H9 (cell line): ENCODE measurements around the gene LHX4. TPM values are rescaled to one million over a fixed set of nuclear protein-coding genes. Genes with fewer than 3 reads are reported as not detected.
A peak's percentile ranks its signal among the peaks of the same experiment; 100 is the strongest.

Experiments used
- DNase-seq: peaks from one replicate; pipeline ENCODE4 v3.0.0-alpha.2; 2017
- H2AFZ ChIP-seq: one replicate; pipeline ENCODE4 v1.6.1; 2013; ENCODE audit warnings: mild to moderate bottlenecking, low read length, control low read depth, moderate library complexity
- H2AK5ac ChIP-seq: 2 replicates; pipeline ENCODE4 v1.6.1; 2013; ENCODE audit warnings: low read length, control low read depth, mixed read lengths; ENCODE audit not compliant: insufficient read length
- H2BK120ac ChIP-seq: one replicate; pipeline ENCODE4 v1.6.1; 2013; ENCODE audit warnings: low read depth, mild to moderate bottlenecking, low read length, control low read depth, inconsistent platforms; ENCODE audit not compliant: poor library complexity, severe bottlenecking
- H2BK12ac ChIP-seq: 2 replicates; pipeline ENCODE4 v1.6.1; 2013; ENCODE audit warnings: low read length, control low read depth, mixed read lengths, low read depth; ENCODE audit not compliant: insufficient read length
- H2BK15ac ChIP-seq: 2 replicates; pipeline ENCODE4 v1.6.1; 2013; ENCODE audit warnings: low read depth, low read length, control low read depth
- H2BK20ac ChIP-seq: one replicate; pipeline ENCODE4 v1.6.1; 2013; ENCODE audit warnings: low read depth, mild to moderate bottlenecking, low read length, control low read depth, inconsistent platforms; ENCODE audit not compliant: poor library complexity, severe bottlenecking
- H2BK5ac ChIP-seq: 2 replicates; pipeline ENCODE4 v1.6.1; 2013; ENCODE audit warnings: low read length, control low read depth, mixed read lengths; ENCODE audit not compliant: insufficient read length
- H3K14ac ChIP-seq: 2 replicates; pipeline ENCODE4 v1.6.1; 2013; ENCODE audit warnings: low read length, control low read depth; ENCODE audit not compliant: insufficient read depth
- H3K18ac ChIP-seq: 2 replicates; pipeline ENCODE4 v1.6.1; 2013; ENCODE audit warnings: low read depth, mild to moderate bottlenecking, mixed read lengths, low read length, control low read depth; ENCODE audit not compliant: insufficient read length
- H3K23ac ChIP-seq: 2 replicates; pipeline ENCODE4 v1.6.1; 2013; ENCODE audit warnings: low read length, control low read depth, mixed read lengths, low read depth; ENCODE audit not compliant: insufficient read length
- H3K23me2 ChIP-seq: 2 replicates; pipeline ENCODE4 v1.6.1; 2013; ENCODE audit warnings: low read depth, mild to moderate bottlenecking, mixed read lengths, low read length, control low read depth; ENCODE audit not compliant: insufficient read length, poor library complexity, severe bottlenecking
- H3K27ac ChIP-seq: 2 replicates; pipeline ENCODE4 v1.5.1; 2013; ENCODE audit warnings: low read length, control low read depth, mixed read lengths, low read depth; ENCODE audit not compliant: insufficient read length
- H3K27me3 ChIP-seq: 2 replicates; pipeline ENCODE4 v1.6.1; 2013; ENCODE audit warnings: low read length, control low read depth, inconsistent platforms; ENCODE audit not compliant: insufficient read depth
- H3K4ac ChIP-seq: 2 replicates; pipeline ENCODE4 v1.6.1; 2013; ENCODE audit warnings: low read depth, mild to moderate bottlenecking, control low read depth, inconsistent platforms, low read length, moderate library complexity
- H3K4me1 ChIP-seq: 2 replicates; pipeline ENCODE4 v1.6.1; 2013; ENCODE audit warnings: low read length, control low read depth, inconsistent platforms; ENCODE audit not compliant: insufficient read depth
- H3K4me2 ChIP-seq: 2 replicates; pipeline ENCODE4 v1.6.1; 2013; ENCODE audit warnings: low read length, control low read depth, mixed read lengths; ENCODE audit not compliant: insufficient read length, insufficient read depth
- H3K56ac ChIP-seq: 2 replicates; pipeline ENCODE4 v1.6.1; 2013; ENCODE audit warnings: low read depth, mild to moderate bottlenecking, mixed read lengths, low read length, control low read depth; ENCODE audit not compliant: insufficient read length
- H3K79me1 ChIP-seq: 2 replicates; pipeline ENCODE4 v1.6.1; 2013; ENCODE audit warnings: low read depth, mild to moderate bottlenecking, moderate library complexity, low read length, control low read depth, inconsistent platforms; ENCODE audit not compliant: insufficient read depth, poor library complexity, severe bottlenecking
- H3K79me2 ChIP-seq: 2 replicates; pipeline ENCODE4 v1.6.1; 2013; ENCODE audit warnings: low read length, control low read depth, inconsistent platforms; ENCODE audit not compliant: insufficient read depth
- H3K9ac ChIP-seq: 2 replicates; pipeline ENCODE4 v1.6.1; 2013; ENCODE audit warnings: low read length, control low read depth, mixed read lengths; ENCODE audit not compliant: insufficient read length; ENCODE audit errors: extremely low read depth
- H3K9me3 ChIP-seq: one replicate; pipeline ENCODE4 v1.6.1; 2013; ENCODE audit warnings: low read depth, low read length, inconsistent platforms; ENCODE audit not compliant: control insufficient read depth
- H3T11ph ChIP-seq: one replicate; pipeline ENCODE4 v1.6.1; 2013; ENCODE audit warnings: mild to moderate bottlenecking, low read length, control low read depth, inconsistent platforms
- H4K20me1 ChIP-seq: one replicate; pipeline ENCODE4 v1.6.1; 2013; ENCODE audit not compliant: control insufficient read depth, insufficient read length, insufficient read depth
- H4K5ac ChIP-seq: 2 replicates; pipeline ENCODE4 v1.6.1; 2013; ENCODE audit warnings: low read depth, mild to moderate bottlenecking, mixed read lengths, low read length, control low read depth; ENCODE audit not compliant: insufficient read length
- H4K8ac ChIP-seq: replicated peaks from 2 replicates; pipeline ENCODE4 v1.6.1; 2013; ENCODE audit warnings: low read length, control low read depth, mixed read lengths, low read depth; ENCODE audit not compliant: insufficient read length
- H4K91ac ChIP-seq: 2 replicates; pipeline ENCODE4 v1.6.1; 2013; ENCODE audit warnings: low read depth, mild to moderate bottlenecking, moderate library complexity, mixed read lengths, low read length, control low read depth; ENCODE audit not compliant: insufficient read length
- H3K27ac Mint-ChIP-seq, 3 experiments: 2 replicates in 2 of 3; 3 replicates in 1 of 3; pipeline ENCODE4 v1.8.0; 2020 to 2021; ENCODE audit warnings: mixed read lengths in 3 of 3, mild to moderate bottlenecking in 1 of 3, moderate library complexity in 1 of 3
- H3K27me3 Mint-ChIP-seq: 2 replicates; pipeline ENCODE4 v1.8.0; 2021; ENCODE audit warnings: low read depth, mild to moderate bottlenecking, moderate library complexity, mixed read lengths
- H3K36me3 Mint-ChIP-seq, 3 experiments: 2 replicates in 2 of 3; 3 replicates in 1 of 3; pipeline ENCODE4 v1.8.0; 2020 to 2021; ENCODE audit warnings: low read depth in 3 of 3, mixed read lengths in 3 of 3; ENCODE audit not compliant: insufficient read depth in 1 of 3
- H3K4me1 Mint-ChIP-seq, 2 experiments: 2 replicates each; pipeline ENCODE4 v1.8.0; 2020; ENCODE audit warnings: mixed read lengths in 2 of 2
- H3K4me3 Mint-ChIP-seq, 2 experiments: 2 replicates in 1 of 2; 3 replicates in 1 of 2; pipeline ENCODE4 v1.8.0; 2020 to 2021; ENCODE audit warnings: mild to moderate bottlenecking in 2 of 2, mixed read lengths in 2 of 2, moderate library complexity in 1 of 2
- H3K9me3 Mint-ChIP-seq, 2 experiments: 2 replicates in 1 of 2; 3 replicates in 1 of 2; pipeline ENCODE4 v1.8.0; 2020; ENCODE audit warnings: mild to moderate bottlenecking in 2 of 2, mixed read lengths in 2 of 2, moderate library complexity in 1 of 2
- CTCF ChIP-seq: fragments of 200-600 bp; sonication (generic); conservative IDR thresholded peaks from 3 replicates; pipeline ENCODE4 v1.8.0; 2021; ENCODE audit warnings: antibody characterized with exemption, mild to moderate bottlenecking
- WGBS: extraction: QIAGEN DNeasy Blood & Tissue Kit; methylation state at CpG from one replicate; pipeline ENCODE4 v1.1.7; 2013; ENCODE audit warnings: missing lambda C conversion rate, low lambda C conversion rate, mixed read lengths; ENCODE audit not compliant: insufficient read length; ENCODE audit errors: extremely low coverage; 5-methylcytosine and 5-hydroxymethylcytosine counted together
- total RNA-seq: library from RNA; stranded (reverse); gene quantifications from 2 replicates; pipeline ENCODE4 v1.2.1, GENCODE V29; 2021

Gene LHX4
- total RNA-seq, 1 experiment from 2014 or later = 1.9 TPM

GRCh38 chr1:180267211-180267561, 37.1 kb downstream of the LHX4 start:
- no peaks in the 10 kb centered on the region for H3K79me2 ChIP-seq
- no peak overlapping the region for H2BK5ac ChIP-seq
- Mint-ChIP-seq H3K4me1 (peaks cover 60 to 72% of the 10 kb centered on the region in 2 experiments), H3K9me3 (no peaks in the 10 kb centered on the region), H3K27me3 (peaks cover 8% of the 10 kb centered on the region), H3K4me3 (no peak overlapping the region), H3K27ac (no peak overlapping the region), H3K36me3 (peaks cover 0 to 5% (median 5%) of the 10 kb centered on the region in 3 experiments; a peak in 3 of 7 replicates)
- no peak overlapping the region for H4K91ac ChIP-seq
- H3K4me2 ChIP-seq = no peak overlapping the region
- no peak overlapping the region for H2BK120ac ChIP-seq
- H3K18ac ChIP-seq = no peak overlapping the region
- DNase-seq = peak; percentile 24
- H4K5ac ChIP-seq = no peak overlapping the region
- H3K79me1 ChIP-seq = no peaks in the 10 kb centered on the region
- no peak overlapping the region for H2BK12ac ChIP-seq
- H3K4me1 ChIP-seq = peaks cover 8% of the 10 kb centered on the region; the same call in 1 of the 2 replicates
- no peak overlapping the region for H3K56ac ChIP-seq
- no peaks in the 10 kb centered on the region for H3K9me3 ChIP-seq
- no peak overlapping the region for H2BK15ac ChIP-seq
- H3T11ph ChIP-seq = no peak overlapping the region
- no peaks in the 10 kb centered on the region for H4K20me1 ChIP-seq
- no peak overlapping the region for H3K9ac ChIP-seq
- TF ChIP-seq CTCF = no peak
- H3K4ac ChIP-seq = no peak overlapping the region
- no peak overlapping the region for H2AK5ac ChIP-seq
- H3K14ac ChIP-seq = no peak overlapping the region
- H4K8ac ChIP-seq = no peak overlapping the region
- no peak overlapping the region for H3K23ac ChIP-seq
- H3K27me3 ChIP-seq = no peaks in the 10 kb centered on the region; the same call in 1 of the 2 replicates
- H3K27ac ChIP-seq = no peak overlapping the region
- no CpG with 5 or more reads among the region's 12 CpGs for WGBS
- H2AFZ ChIP-seq = no peak overlapping the region
- no peak overlapping the region for H2BK20ac ChIP-seq
- no peaks in the 10 kb centered on the region for H3K23me2 ChIP-seq
